K562 (cell line): Measurements from ENCODE around the gene SFRP2. TPM values are rescaled to one million over a fixed set of nuclear protein-coding genes. Genes with fewer than 3 reads are reported as not detected.

Experiments
- ATAC-seq: fragments of 200-7000 bp; cut with Tn5 transposase; 3 replicates; pipeline ENCODE4 v1.9.1; 2020; ENCODE audit warnings: moderate library complexity
- BruUV-seq: library from RNA; stranded (reverse); fragments of 400-500 nt; replicated peaks from 2 replicates; lab custom pipeline; 2021; lab: Mats Ljungman, UMichigan
- CTCF ChIA-PET: fragments of 300-600 bp; formaldehyde crosslinking; extraction: SDS; loops from one replicate; lab custom pipeline; 2021; ENCODE audit warnings: low intra/inter-chr PET ratio; lab: Yijun Ruan, JAX
- POLR2A ChIA-PET: fragments of 300-600, 350-650 bp; sonication (Branson Sonifier 250); formaldehyde crosslinking; extraction: SDS; loops from one replicate; lab custom pipeline; 2021; ENCODE audit warnings: antibody characterized with exemption, inconsistent platforms; lab: Yijun Ruan, JAX
- DNase-seq, 4 experiments: peaks; one replicate each; pipeline versions ENCODE4 v3.0.0 to v3.0.0-alpha.2; 2011 to 2018; ENCODE audit warnings: low spot score in 3 of 4, mixed read lengths in 3 of 4; ENCODE audit errors: extremely low read depth in 1 of 4
- FAIRE-seq: peaks from 2 replicates; lab custom pipeline; 2011; peaks lifted over from hg19 to GRCh38; lab: Jason Lieb, UNC
- H2AFZ ChIP-seq: 2 replicates; pipeline ENCODE4 v1.6.0; 2011; ENCODE audit warnings: low read depth, low read length, control low read depth, inconsistent platforms
- H3K27ac ChIP-seq: fragments of 200-600 bp; 3 replicates; pipeline ENCODE4 v1.8.0; 2011; ENCODE audit warnings: low read depth, mild to moderate bottlenecking, control low read depth, inconsistent platforms, low read length, moderate library complexity, mixed read lengths; ENCODE audit errors: extremely low read depth
- H3K27me3 ChIP-seq, 2 experiments: fragments of 300-600 bp in 1 of 2; 2 replicates in 1 of 2; 3 replicates in 1 of 2; pipeline versions ENCODE4 v1.6.0 to v1.8.0; 2011; ENCODE audit warnings: inconsistent platforms in 2 of 2, low read length in 2 of 2, mild to moderate bottlenecking in 1 of 2, mixed read lengths in 1 of 2, moderate library complexity in 1 of 2; ENCODE audit not compliant: control insufficient read depth in 2 of 2, insufficient read depth in 2 of 2
- H3K36me3 ChIP-seq: fragments of 300-600 bp; 3 replicates; pipeline ENCODE4 v1.8.0; 2011; ENCODE audit warnings: mild to moderate bottlenecking, low read length, inconsistent platforms; ENCODE audit not compliant: control insufficient read depth, insufficient read depth
- H3K4me1 ChIP-seq, 2 experiments: fragments of 200-600 bp in 1 of 2; replicated peaks in 1 of 2; 2 replicates in 1 of 2; 3 replicates in 1 of 2; pipeline versions ENCODE4 v1.5.1 to v1.8.0; 2011; ENCODE audit warnings: inconsistent platforms in 2 of 2, low read length in 2 of 2, mild to moderate bottlenecking in 1 of 2, mixed read lengths in 1 of 2, moderate library complexity in 1 of 2; ENCODE audit not compliant: control insufficient read depth in 2 of 2, insufficient read depth in 2 of 2
- H3K4me2 ChIP-seq: 2 replicates; pipeline ENCODE4 v1.6.1; 2011; ENCODE audit warnings: low read length, control low read depth, inconsistent platforms, mixed read lengths; ENCODE audit not compliant: insufficient read depth
- H3K4me3 ChIP-seq: fragments of 200-600 bp; sonication (generic), shearing (Covaris generic); 2 replicates; pipeline ENCODE4 v1.5.1; 2016; ENCODE audit warnings: control low read depth, inconsistent platforms
- H3K79me2 ChIP-seq: fragments of 200-600 bp; 3 replicates; pipeline ENCODE4 v1.8.0; 2011; ENCODE audit warnings: low read length, inconsistent platforms; ENCODE audit not compliant: control insufficient read depth, insufficient read depth
- H3K9ac ChIP-seq, 2 experiments: 2 replicates each; pipeline versions ENCODE4 v1.6.0 to v1.6.1; 2011; ENCODE audit warnings: low read depth in 2 of 2, low read length in 2 of 2, control low read depth in 1 of 2, inconsistent platforms in 1 of 2, mild to moderate bottlenecking in 1 of 2, mixed read lengths in 1 of 2; ENCODE audit not compliant: insufficient read depth in 1 of 2
- H3K9me1 ChIP-seq: one replicate; pipeline ENCODE4 v1.6.0; 2011; ENCODE audit warnings: inconsistent platforms, mild to moderate bottlenecking, low read length, moderate library complexity; ENCODE audit not compliant: control insufficient read depth, insufficient read depth
- H3K9me3 ChIP-seq: replicated peaks from 2 replicates; pipeline ENCODE4 v1.5.1; 2011; ENCODE audit warnings: low read depth, low read length, inconsistent platforms; ENCODE audit not compliant: control insufficient read depth, insufficient read depth
- H4K20me1 ChIP-seq: replicated peaks from 2 replicates; pipeline ENCODE4 v1.6.1; 2011; ENCODE audit warnings: low read length, inconsistent platforms, mixed read lengths; ENCODE audit not compliant: control insufficient read depth, insufficient read depth
- ATF7 ChIP-seq: fragments of 450-650 bp; IDR thresholded peaks from 2 replicates; pipeline ENCODE4 v1.7.1; 2014; ENCODE audit warnings: mild to moderate bottlenecking, moderate library complexity
- CC2D1A ChIP-seq: fragments of 450-650 bp; IDR thresholded peaks from 2 replicates; pipeline ENCODE4 v1.6.1; 2017; ENCODE audit warnings: mild to moderate bottlenecking
- CLOCK ChIP-seq: fragments of 250-450 bp; sonication (Bioruptor Pico); IDR thresholded peaks from 2 replicates; pipeline ENCODE4 v1.4.0; 2020; ENCODE audit warnings: mild to moderate bottlenecking, moderate library complexity, borderline replicate concordance
- GABPB1 ChIP-seq: sonication (generic); formaldehyde crosslinking; IDR thresholded peaks from 2 replicates; pipeline ENCODE4 v1.8.0; 2022; ENCODE audit warnings: mild to moderate bottlenecking, missing genetic modification reagents
- NCOA2 ChIP-seq, 2 experiments: fragments of 450-650 bp; IDR thresholded peaks; 2 replicates each; pipeline ENCODE4 v1.6.1; 2018; ENCODE audit warnings: mild to moderate bottlenecking in 2 of 2, moderate library complexity in 1 of 2; ENCODE audit not compliant: partially characterized antibody in 2 of 2
- NFIX ChIP-seq: fragments of 250-450 bp; sonication (Bioruptor Pico); IDR thresholded peaks from 2 replicates; pipeline ENCODE4 v1.4.0; 2020; ENCODE audit warnings: low read depth, mild to moderate bottlenecking, moderate library complexity
- SLC30A9 ChIP-seq: fragments of 250-450 bp; sonication (Bioruptor Pico); IDR thresholded peaks from 2 replicates; pipeline ENCODE4 v1.8.0; 2022; ENCODE audit warnings: mild to moderate bottlenecking, moderate library complexity
- ZNF408 ChIP-seq: fragments of 250-450 bp; sonication (Bioruptor Pico); IDR thresholded peaks from 2 replicates; pipeline ENCODE4 v1.4.0; 2020; ENCODE audit warnings: low read depth, mild to moderate bottlenecking, moderate library complexity
- WGBS: fragments of 100-300 bp; shearing (Covaris generic); methylation state at CpG from one replicate; pipeline ENCODE4 v1.1.6; 2016; ENCODE audit warnings: low coverage, mixed read lengths; ENCODE audit not compliant: insufficient coverage; ENCODE audit errors: missing lambda C conversion rate; 5-methylcytosine and 5-hydroxymethylcytosine counted together
- in situ Hi-C: fragments of 300-500 bp; cut with MboI; formaldehyde crosslinking; loops from 4 replicates; pipeline ENCODE4 v1.15.0; 2018; ENCODE audit warnings: inconsistent platforms, mixed read lengths
- intact Hi-C: fragments of 100-400 bp; cut with micrococcal nuclease; formaldehyde crosslinking; loops from 2 replicates; pipeline ENCODE4 v1.14.2; 2022
- polyA plus RNA-seq, 8 experiments: library from polyadenylated mRNA; depleted of rRNA in 4 of 8; stranded (reverse) in 5 of 8; unstranded in 3 of 8; fragments of >200 nt; fragmentation: Nextera tagmentation in 2 of 8; fragmentation: Illumina TruSeq in 1 of 8; extraction: Ambion mirVana in 2 of 8; extraction: Trizol in 1 of 8; gene quantifications; 2 replicates each; pipeline versions ENCODE4 v1.2.1 to v1.2.3, GENCODE V29; 2011 to 2014; ENCODE audit warnings: inconsistent platforms in 1 of 8, missing spikeins in 1 of 8
- total RNA-seq, 7 experiments: library from RNA; depleted of rRNA in 6 of 7; stranded (reverse); fragments of >200 nt in 6 of 7; fragmentation: Illumina TruSeq in 2 of 7; extraction: Trizol in 2 of 7; gene quantifications; 2 replicates each; pipeline versions ENCODE4 v1.2.1 to v1.2.3, GENCODE V29; 2011 to 2021; ENCODE audit warnings: low replicate concordance in 1 of 7
- TF ChIP-seq, protein P1 (sequence below): conservative IDR thresholded peaks from 2 replicates; pipeline ENCODE4 v1.6.1; 2011; ENCODE audit warnings: low read depth, mild to moderate bottlenecking, low read length; ENCODE audit not compliant: control insufficient read depth

The SFRP2 gene
- total and polyA plus RNA-seq, 9 of the 15 experiments (the other 6 are each of a cell fraction or from before 2014, with no cell fraction given): 0.29 TPM; not detected in 8

- H3K4me3 ChIP-seq: no peak overlapping the region
- no peaks in the 10 kb centered on the region for H3K9me1 ChIP-seq
- 40% methylated on average over 31 of the region's 39 CpGs for WGBS
- peaks cover 0 to 30% of the 10 kb centered on the region in 2 experiments; a peak in 2 of 5 replicates for H3K4me1 ChIP-seq
- in situ Hi-C loops: no loop called here
- H4K20me1 ChIP-seq: peaks cover 3% of the 10 kb centered on the region; the same call in 1 of the 2 replicates
- intact Hi-C loops: no loop called here
- ChIA-PET POLR2A (no interaction called here), CTCF (no interaction called here)
- H3K36me3 ChIP-seq: no peaks in the 10 kb centered on the region
- peaks cover 31 to 53% of the 10 kb centered on the region in 2 experiments for H3K27me3 ChIP-seq
- H3K27ac ChIP-seq: no peak overlapping the region
- no peak overlapping the region for H2AFZ ChIP-seq
- TF ChIP-seq GABPB1 (CRISPR knock-in tag) (no peak), ATF7 (0 out of 2 replicates have a peak, but pooled peaks have one; percentile 8)
- H3K4me2 ChIP-seq: no peak overlapping the region
- no peaks in the 10 kb centered on the region for H3K79me2 ChIP-seq
- no peak for FAIRE-seq
- BruUV-seq: no TSS peak
- no peak overlapping the region for H3K9ac ChIP-seq
- no peak for ATAC-seq
- H3K9me3 ChIP-seq: no peaks in the 10 kb centered on the region
- DNase-seq: no peak
Observed at GRCh38 chr4:153792618-153793247, 3.9 kb upstream of the SFRP2 start.

DNA sequence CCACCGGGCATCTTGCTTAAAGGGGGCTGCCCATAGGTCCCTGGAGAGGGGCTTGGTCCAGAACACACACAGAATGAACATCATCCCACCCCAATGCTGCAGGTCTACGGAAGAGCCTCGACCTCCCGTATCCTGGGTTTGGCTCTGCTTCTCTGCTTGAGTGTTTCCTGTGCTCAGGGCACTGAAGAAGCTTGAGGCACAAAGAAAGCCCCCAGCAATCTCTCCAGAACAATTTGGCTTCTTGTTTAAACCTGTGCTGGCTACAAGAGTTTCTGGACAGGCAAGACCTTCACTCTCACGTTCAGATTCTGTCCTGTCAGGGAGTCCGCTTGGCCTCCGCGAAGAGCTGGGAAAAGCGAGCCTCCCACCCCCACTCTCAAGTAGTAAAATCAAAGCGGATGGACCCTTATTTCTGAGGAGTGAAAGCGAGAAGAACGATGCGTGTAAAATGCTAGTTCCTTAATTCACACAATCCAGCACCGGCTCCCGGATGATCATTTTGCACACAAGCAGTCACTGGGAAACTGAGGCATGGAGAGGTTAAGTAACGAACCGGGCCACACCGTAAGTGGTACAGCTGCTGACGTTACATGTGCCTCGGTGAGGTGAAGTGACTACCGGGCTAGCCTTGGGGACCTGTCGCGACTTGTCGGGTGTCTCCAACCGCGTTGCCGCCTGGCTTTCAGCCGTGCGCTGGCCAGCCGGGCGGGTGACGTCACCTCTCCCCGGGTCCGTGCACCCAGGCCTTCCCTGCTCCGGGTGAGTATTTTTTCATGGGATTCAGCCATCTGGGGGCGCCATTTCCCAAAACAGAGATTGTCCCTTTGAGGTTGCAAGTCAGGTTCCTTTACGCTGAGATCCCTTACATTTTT is 3.1 kb upstream of the SFRP2 start:
- H3K4me3 ChIP-seq: no peak overlapping the region
- TF ChIP-seq NFIX (CRISPR knock-in tag) (no peak), NCOA2 (IDR thresholded peaks at IDR 0.05; ENCODE audit: partially characterized antibody in 2 of 2) (no peak), CC2D1A (no peak), CLOCK (CRISPR knock-in tag) (no peak), SLC30A9 (no peak), ZNF408 (CRISPR knock-in tag) (no peak)
- TF ChIP-seq, protein P1, sequence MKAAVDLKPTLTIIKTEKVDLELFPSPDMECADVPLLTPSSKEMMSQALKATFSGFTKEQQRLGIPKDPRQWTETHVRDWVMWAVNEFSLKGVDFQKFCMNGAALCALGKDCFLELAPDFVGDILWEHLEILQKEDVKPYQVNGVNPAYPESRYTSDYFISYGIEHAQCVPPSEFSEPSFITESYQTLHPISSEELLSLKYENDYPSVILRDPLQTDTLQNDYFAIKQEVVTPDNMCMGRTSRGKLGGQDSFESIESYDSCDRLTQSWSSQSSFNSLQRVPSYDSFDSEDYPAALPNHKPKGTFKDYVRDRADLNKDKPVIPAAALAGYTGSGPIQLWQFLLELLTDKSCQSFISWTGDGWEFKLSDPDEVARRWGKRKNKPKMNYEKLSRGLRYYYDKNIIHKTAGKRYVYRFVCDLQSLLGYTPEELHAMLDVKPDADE: no peak

More for the DNA sequence above, 3.1 kb upstream of the SFRP2 start:
- H3K36me3 ChIP-seq: no peaks in the 10 kb centered on the region
- FAIRE-seq (no peak), ATAC-seq (peak; percentile 83), DNase-seq (peak; percentile 30 to 40 (median 34))
- H3K9me3 ChIP-seq: no peaks in the 10 kb centered on the region
- intact Hi-C loops (no loop called here), in situ Hi-C loops (no loop called here)
- WGBS: 32% methylated on average over 36 of the region's 37 CpGs
- H3K27ac ChIP-seq: no peak overlapping the region
- H3K9ac ChIP-seq: no peak overlapping the region
- peaks cover 0 to 30% of the 10 kb centered on the region in 2 experiments; a peak in 2 of 5 replicates for H3K4me1 ChIP-seq
- H3K27me3 ChIP-seq: peaks cover 37 to 55% of the 10 kb centered on the region in 2 experiments
- H3K4me2 ChIP-seq: no peak overlapping the region
- peaks cover 3% of the 10 kb centered on the region; the same call in 1 of the 2 replicates for H4K20me1 ChIP-seq
- no peaks in the 10 kb centered on the region for H3K79me2 ChIP-seq
- CTCF ChIA-PET: no interaction called here
- no peak overlapping the region for H2AFZ ChIP-seq
- H3K9me1 ChIP-seq: no peaks in the 10 kb centered on the region
- BruUV-seq: no TSS peak
- POLR2A ChIA-PET: interaction anchor here (0.7 kb wide), 1 partner anchor 144 kb away, joined by 3 read pairs; no protein-coding TSS in a partner anchor
